NCI-H2029 treated with DMSO at 0.1 percent for 48 hours (cell line): ENCODE results near the gene CREB3L2.
"Not testable (repeated sequence)": the region's sequence is repeated elsewhere in the genome, so short reads cannot be mapped to it uniquely, and the experiment has no call there.

Source experiments
- DNase-seq: peaks from one replicate; lab custom pipeline; 2025; lab: John Stamatoyannopoulos, UW

The CREB3L2 gene

GRCh38 chr7:137838706-137839315 lies 163.1 kb downstream of the CREB3L2 start:
- no peak for DNase-seq

- no peak for DNase-seq
These were observed 165.3 kb downstream of the CREB3L2 start for GRCh38 chr7:137836541-137836940.

- DNase-seq = no peak
These were observed 165.8 kb downstream of the CREB3L2 start for GRCh38 chr7:137836113-137836509.

- DNase-seq = no peak
These were observed 166.3 kb downstream of the CREB3L2 start for GRCh38 chr7:137835486-137836112.

- no peak for DNase-seq
These were observed 167.3 kb downstream of the CREB3L2 start for GRCh38 chr7:137834552-137834951.

GRCh38 chr7:137832990-137833389 lies 168.9 kb downstream of the CREB3L2 start:
- DNase-seq = not testable (repeated sequence)

- DNase-seq = no peak
These were observed 169.5 kb downstream of the CREB3L2 start for GRCh38 chr7:137832382-137832781.

GRCh38 chr7:137831555-137831954 lies 170.3 kb downstream of the CREB3L2 start:
- DNase-seq = not testable (repeated sequence)

GRCh38 chr7:137829337-137829992 lies 172.4 kb downstream of the CREB3L2 start:
- no peak for DNase-seq

GRCh38 chr7:137828456-137828855 lies 173.4 kb downstream of the CREB3L2 start:
- no peak for DNase-seq

- no peak for DNase-seq
These were observed 176.4 kb downstream of the CREB3L2 start for GRCh38 chr7:137825489-137825888.
